Stimulated activated naive CD4-positive, alpha-beta T cell (primary cell): ENCODE data around the gene ERP44.

Source experiments
- DNase-seq, 6 experiments: peaks; one replicate each; lab custom pipeline; 2025; lab: John Stamatoyannopoulos, UW

Gene ERP44

GRCh38 chr9:99936947-99937587, 161.7 kb downstream of the ERP44 start:
- no peak for DNase-seq

DNA sequence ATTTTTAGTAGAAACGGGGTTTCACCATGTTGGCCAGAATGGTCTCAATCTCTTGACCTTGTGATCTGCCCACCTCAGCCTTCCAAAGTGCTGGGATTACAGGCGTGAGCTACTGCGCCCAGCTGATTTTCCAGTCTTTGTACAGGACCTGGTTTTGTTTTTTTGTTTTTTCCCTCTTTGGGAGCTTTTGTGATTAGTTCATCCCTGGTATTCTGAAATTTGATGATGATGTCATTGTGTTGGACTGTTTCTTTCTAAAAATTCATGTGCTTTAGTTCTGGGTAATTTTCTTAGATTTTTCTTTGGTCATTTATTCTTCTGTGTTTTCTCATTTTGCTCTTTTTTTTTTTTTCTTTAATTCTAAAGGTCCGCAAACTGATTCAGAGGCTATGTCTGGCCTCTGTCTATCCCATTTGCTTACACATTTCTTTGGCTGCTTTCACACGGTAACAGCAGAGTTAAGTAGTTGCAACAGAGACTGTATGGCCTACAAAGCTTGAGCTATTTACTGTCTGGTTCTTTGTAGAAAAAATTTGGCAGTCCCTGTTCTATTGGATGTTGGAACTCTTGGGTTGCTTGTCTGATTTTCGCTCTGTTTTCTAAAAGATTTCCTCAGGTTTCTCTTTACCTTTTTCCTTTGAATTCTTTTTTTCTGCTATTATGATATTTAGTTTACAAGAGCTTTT, 167.5 kb downstream of the ERP44 start:
- DNase-seq, result no peak

- DNase-seq, result no peak
These were observed 169.1 kb downstream of the ERP44 start for GRCh38 chr9:99929652-99930051.
